Hippocampal formation (tissue), 2 donors: Measurements from ENCODE around the gene IL1RN.

Experiments used
- DNase-seq, 2 donors: peaks; one replicate each; lab custom pipeline; 2025; lab: John Stamatoyannopoulos, UW

IL1RN gene

DNA sequence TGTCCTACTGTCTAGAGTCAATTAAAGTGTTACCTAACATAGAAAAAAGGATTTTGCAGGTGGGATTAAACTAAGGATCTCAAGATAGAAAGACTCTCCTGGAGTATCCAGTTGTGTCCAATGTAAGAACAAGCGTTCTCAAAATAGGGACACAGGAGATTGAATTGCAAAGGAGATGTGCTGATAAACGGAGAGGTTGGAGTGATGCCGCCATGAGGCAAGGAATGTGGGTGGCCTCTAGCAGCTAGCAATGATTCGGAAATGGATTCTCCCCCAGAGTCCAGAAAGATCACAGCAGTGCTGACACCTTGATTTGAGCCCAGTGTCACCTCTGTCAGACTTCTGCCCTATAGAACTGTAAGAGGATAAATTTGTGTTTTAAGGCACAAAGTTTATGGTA, 24.1 kb upstream of the IL1RN start:
- DNase-seq = no peak

DNA sequence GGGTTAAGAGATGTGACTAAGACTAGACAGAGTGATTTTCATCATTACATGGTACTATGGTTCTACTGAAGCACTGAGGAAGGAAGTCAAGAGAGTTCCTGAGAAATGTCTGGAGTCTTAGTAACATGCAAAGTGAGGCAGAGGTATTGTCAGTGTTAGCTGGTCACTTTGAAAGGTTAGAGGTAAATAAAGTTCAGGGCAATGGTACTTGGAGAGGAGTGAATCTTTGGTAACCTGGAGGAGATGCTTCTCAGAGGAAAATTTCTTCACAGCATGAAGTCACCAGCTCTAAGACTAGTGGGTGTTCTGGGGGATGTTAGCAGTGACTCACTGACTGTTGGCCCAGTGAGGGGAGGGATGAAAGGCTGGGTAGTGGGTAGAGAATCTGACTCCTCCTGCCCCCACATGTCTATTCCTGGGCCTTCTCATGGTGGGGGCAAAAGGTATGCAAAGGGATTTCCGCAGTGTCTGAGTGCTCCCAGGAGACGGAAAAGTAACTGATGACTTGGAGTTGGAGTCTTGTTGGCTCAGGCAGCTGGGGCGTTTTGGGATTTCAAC, 23.3 kb upstream of the IL1RN start:
- DNase-seq = no peak

DNA sequence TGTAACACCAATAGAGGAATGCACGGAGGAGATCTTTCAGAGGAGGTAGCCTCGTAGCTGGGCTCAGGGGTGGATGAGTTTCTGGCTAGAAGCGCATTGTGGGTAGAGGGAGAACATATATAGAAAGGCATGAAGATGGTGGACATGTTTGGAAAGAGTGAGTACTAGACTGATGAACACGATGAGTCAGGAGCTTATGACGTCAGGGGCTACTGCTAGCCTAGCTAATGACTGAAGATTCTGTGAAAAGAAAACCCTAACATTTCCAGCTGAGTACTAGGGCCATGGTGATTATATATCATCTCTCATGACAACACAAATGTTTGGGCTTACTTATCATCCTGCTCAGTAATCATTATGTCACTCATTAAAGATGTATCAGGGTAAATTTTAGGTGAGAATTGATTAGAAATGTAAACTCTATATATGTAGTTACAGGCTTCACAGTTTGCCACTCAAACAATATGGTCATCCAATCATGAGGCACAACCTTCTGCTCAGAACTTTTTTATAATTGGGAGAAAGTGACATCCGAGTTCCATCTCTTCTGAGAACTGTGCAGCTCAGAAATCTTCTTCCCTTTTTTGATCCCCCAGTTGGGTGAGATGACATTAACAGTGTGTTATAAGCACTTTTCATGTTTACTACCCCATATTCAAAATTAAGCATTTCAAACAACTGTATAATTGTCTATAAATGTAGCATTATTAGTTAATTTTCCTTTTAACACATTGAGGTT, 22.2 kb upstream of the IL1RN start:
- DNase-seq = no peak

DNA sequence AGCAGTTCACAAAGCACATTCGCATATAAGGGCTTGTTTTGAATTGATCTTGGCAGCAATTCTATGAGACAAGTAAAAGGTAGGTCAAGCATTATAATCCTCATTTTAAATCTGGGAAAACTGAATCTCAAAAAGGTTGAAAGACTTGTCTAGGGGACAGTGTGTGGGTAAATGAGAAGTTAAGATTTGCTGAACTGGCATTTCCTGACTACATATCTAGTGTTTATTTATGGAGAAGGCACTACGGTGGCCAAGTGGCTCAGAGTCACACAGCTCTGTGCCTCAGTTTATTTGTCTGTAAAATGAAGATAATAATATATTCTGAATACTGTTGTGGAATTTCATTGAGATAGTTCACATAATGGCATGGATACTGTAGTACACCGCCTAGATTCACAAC, 16.3 kb upstream of the IL1RN start:
- no peak for DNase-seq

DNA sequence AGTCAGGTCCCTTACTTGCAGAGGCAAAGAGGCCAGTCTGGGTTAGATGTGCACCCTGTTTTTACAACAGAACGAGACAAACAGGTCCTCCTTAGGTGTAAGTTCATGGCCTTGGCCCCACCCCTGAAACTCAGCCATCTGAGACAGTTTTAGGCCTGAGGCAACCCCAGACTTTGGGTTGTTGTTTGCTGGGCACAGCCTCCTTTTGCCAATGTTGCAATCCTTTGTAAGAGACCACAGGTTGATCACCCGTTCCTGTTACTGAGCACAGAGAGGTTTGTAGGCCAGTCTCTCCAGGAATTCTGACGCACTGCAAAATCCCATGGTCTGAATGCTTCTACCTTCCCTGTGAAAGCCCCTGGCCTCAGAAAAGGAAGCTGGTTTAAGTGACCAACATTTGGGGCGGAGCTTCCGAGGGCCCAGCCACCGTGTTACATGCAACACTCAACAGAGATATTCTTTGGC, 15.5 kb upstream of the IL1RN start:
- no peak for DNase-seq

DNA sequence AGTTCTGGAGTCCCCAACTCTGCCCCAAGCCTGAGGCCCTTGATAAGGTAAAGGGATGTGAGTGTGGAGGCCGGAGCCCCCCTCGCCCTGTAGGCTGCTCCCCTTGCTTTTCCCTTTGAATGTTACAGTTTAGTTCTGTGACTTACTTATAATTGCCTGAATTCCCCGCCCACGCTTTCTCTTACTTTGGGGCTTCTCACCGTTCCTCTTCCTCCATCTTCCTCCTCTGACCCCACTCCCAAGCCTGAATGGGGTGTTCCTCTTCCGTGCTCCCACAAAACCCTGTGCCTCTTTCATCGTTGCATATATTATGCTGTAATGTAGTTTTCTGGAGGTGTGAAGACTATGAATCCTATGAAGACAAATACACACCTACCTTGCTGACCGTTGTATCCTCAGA, 15.0 kb upstream of the IL1RN start:
- no peak for DNase-seq

DNA sequence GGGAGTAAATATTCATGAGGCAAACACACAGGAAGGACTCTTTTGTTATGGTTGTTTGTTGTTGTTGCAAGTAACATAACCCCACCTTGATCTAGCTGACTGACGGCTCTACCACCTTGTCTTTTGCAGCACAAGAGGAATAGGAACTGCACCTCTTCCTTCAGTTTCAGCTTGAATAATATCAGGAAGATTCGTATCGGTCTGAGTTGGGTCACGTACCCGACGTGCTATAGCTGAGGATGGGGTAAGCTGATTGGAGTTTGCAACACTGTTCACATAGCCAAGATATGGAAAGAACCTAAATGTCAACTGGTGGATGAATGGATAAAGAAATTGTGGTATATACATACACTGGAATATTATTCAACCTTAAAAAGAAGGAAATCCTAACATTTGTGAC, 14.5 kb upstream of the IL1RN start:
- no peak for DNase-seq

DNA sequence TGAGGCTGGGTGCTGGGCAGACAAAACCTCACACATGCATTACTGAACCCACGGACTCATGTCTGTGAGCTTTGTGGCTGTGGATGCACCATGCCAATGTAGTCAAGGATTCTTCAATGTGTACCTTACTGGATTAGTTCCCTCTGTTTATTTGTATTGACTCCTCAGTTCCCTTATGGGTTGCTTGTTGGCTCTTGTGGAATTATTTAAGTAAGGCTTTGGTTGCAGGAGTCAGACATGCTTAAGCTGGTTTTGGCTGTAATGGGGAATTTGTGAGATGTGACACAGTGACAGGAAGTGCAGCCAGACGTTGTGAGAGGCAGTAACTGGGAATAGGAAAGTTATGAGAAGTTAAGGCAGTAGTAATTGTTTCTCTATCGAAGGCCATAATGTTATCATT, 13.6 kb upstream of the IL1RN start:
- DNase-seq = no peak

DNA sequence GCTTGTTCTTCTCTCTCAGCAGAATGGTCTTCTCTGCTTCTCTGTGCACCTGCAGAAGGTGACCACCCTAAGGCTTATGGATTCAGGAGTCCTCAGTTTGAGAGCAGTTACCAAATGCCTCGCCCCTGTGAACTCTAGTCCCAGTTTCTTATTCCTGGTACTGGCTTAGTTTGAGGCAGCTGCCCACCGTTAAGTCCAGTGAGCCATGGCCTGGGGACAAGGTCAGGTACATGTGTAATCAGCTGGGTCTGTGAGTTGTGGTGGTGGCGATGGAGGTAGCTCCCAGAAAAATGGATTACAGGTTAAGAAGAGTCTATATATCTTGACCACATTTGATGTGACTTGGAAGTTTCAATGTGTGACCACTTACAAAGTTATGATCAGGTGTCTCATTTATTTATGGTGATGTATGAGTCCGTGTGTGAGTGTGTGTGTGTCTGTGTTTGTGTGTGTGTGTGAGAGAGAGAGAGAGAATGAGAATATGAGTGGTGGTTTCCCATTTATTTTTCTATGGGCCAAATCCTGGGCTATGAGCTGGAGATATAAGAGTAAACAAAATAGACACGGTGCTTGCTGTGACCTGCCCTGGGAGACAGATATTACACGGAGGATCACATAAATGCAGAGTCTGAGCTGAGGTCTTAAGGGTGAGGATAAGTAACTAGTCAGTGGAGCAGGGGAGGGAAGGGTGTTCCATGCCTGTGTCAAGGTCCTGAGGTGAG, 13.0 kb upstream of the IL1RN start:
- DNase-seq = no peak

DNA sequence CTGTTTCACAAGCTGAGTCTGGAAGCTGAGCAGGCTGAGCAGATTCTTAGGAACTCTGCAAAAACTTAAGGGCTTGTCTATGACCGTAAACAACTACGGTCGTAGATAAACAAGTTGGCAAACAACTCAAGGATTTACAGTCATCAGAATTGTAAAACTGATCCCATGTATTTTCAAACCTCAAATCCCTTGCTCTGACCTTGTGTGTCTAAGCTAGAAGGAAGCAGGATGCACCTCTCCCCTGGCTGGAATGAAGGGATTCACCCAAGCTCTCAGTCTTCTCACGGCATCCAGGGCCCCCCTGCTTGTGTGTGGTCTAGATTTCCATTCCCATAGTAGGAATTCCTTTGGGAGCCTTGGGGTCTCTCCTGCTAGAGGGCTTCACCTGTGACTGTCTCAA, 12.4 kb upstream of the IL1RN start:
- DNase-seq = no peak

DNA sequence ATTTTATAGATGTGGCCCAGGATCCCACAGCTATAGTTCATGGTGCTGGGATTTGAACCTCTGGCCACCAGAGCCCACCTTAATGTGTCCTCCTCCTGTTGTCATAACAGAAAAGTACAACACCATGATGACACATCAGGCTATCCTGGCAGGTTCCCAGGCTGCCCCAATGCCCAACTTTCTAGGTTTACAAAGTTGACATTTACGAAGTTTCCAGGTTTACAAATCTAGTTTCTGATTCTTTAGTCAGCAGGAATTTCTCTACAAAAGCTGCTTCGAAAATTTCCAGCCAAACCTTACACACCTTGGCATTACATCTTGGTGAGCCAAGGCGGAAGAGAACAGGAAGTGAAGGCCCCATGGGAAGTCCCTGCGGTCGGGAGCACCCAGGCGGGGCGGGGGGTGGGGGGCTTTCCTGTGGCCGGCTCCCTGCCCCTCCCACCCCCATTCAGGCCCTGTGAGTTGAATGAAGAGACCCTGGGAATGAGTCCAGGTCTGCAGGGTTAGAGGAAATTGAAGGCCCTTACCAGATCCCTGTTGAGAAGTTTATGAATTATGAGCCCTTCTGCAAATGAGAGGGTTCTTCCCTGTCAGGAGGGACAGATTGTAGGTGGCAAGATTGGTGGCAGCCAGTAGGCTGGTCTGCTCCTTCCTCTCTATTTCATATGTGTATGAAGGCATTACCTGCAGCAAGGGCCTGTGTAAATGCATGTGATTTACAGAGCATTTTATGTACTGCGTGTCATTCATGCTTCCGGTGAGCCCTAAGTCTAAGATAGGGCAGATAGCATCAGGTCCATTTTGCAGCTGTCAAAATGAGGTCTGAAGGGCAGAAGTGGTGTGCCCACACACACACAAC, 11.1 kb upstream of the IL1RN start:
- DNase-seq = no peak

DNA sequence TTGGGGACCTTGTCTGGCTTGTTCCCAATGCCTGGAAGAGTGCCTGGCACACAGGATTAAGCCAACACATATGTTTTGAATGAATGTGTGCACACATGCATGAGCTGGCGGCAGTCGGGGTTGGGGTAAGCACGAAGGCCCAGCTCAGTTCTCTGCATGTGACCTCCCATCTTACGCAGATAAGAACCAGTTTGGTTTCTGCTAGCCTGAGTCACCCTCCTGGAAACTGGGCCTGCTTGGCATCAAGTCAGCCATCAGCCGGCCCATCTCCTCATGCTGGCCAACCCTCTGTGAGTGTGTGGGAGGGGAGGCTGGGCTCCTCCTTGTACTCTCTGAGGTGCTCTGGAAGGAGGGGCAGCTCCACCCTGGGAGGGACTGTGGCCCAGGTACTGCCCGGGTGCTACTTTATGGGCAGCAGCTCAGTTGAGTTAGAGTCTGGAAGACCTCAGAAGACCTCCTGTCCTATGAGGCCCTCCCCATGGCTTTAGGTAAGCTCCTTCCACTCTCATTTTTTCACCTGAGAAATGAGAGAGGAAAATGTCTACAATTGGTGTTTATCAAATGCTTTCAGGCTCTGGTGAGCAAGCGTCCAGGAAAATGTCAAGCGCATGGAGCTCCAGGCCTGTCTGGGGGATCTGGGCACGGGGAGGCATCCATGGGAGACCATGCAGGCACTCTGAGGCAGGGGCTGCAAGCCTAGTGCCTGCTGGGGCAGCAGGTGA, 9.7 kb upstream of the IL1RN start:
- DNase-seq = no peak

DNA sequence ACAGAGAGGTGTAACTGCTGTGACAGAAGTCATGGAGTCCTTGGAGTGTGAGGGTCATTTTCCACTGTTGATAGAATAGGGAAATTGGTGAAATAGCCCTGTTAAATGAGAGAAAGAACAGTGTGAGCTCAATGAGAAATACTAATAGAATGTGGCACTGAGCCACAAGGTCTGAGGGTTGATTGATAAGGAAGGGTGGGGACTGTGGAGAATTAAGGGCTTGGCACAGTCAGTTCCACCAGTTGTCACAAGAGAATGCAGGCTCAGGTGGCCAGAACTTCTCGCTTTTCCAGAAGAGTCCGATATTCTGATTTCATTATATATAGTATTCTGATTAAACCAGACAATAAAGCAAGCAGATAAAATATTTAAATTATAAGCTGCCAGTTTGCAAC, 9.1 kb upstream of the IL1RN start:
- DNase-seq = no peak

DNA sequence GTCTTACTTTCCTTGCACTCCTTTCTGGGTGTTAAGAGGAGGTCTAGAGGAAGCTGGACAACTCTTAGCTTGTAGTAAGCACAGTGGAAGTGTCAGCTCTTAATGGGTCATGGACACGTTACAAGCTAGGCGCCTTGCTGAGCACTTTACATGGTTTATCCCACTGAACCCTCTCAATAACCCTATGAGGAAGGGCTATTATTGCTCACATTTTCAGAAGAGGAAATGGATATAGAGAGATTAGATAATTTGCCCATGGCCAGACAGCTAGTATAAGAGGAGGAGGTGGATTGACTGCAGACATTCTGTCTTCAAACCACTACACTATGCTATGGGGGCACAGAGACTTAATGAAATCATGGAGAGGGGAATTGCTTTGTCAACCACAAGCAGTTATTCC, 8.3 kb upstream of the IL1RN start:
- no peak for DNase-seq

DNA sequence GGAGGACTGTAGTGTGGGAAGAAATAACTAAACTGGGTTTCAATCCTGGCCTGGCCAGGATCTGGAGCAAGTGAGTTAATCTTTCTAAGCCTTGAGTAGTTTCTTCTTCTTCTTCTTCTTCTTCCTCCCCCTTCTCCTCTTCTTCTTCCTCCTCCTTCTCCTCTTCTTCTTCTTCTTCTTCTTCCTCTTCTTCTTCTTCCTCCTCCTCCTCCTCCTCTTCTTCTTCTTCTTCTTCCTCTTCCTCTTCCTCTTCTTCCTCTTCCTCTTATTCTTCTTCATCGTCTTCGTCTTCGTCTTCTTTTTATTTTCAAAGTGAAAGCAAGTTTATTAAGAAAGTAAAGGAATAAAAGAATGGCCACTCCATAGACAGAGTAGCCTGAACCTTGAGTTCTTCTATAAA, 6.5 kb upstream of the IL1RN start:
- DNase-seq = no peak

DNA sequence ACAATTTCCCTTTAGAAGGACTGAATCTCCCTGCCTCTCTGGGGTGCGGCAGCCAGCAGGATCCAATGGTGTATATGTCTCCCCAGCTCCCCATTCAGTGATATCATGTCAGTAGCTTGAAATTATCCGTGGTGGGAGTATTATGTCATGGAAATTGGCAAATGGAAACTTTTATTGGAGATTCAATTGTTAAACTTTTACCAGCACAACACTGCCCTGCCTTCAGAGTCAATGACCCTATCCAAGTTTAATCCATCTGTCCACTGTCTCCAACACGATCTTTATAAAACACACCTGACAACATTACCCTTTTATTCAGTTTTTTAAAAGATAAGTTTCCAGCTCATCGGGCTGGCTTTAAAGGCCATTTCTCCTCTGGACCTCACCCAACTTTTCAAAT, 5.0 kb upstream of the IL1RN start:
- no peak for DNase-seq

DNA sequence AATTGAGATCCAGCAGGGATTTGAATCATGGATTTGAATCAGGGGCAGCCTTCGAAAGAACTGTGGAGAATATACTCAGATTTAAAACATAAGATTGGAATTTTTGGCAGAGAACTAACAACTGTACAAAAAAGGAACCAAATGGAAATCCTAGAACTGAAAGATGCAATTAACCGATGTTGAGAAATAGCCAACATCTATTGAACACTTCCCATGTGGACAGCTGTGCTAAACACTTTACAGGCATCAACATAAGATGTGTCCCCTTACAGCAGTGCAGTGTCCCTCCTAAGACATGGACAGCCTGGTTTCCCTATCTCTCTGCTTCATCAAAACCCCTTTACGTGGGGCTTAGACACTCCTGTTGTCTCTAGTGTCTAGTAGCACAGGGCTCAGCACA, 3.7 kb upstream of the IL1RN start:
- DNase-seq = no peak

DNA sequence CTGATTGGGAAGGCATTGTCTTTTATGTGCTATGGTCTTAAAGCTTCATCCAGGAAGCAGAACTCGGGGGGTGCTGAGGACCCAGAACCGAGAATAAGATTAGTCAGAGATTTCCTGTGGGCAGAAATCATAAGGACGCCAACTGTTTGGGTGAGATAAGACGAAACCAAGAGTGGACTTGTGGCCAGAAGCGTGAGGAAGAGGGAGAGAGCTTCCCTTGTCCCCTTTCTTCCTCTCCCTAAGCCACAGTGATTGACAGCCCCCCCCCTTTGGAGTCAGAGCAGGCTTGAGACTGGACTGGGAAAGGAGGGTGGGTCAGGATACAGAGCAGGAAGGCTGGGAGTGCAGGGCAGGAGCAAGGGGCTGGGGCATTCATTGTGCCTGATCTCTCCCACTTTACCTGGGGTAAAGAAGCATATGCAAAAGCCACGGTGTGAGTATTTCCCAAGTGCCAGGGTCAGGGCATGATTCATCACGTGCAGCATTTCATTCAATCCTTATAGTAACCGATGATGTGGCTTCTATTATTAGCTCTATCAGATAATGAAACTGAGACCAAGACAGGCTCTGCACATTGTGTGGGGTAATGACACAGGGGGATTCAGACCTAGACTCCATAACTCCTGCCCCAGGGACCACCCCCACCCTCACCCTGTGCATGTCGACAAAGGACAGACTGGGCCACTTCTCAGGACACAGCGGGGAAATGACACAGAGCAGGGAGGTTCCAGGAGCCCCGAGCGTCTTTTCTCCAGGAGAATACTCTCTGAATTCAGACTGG, 3.0 kb upstream of the IL1RN start:
- DNase-seq = no peak

DNA sequence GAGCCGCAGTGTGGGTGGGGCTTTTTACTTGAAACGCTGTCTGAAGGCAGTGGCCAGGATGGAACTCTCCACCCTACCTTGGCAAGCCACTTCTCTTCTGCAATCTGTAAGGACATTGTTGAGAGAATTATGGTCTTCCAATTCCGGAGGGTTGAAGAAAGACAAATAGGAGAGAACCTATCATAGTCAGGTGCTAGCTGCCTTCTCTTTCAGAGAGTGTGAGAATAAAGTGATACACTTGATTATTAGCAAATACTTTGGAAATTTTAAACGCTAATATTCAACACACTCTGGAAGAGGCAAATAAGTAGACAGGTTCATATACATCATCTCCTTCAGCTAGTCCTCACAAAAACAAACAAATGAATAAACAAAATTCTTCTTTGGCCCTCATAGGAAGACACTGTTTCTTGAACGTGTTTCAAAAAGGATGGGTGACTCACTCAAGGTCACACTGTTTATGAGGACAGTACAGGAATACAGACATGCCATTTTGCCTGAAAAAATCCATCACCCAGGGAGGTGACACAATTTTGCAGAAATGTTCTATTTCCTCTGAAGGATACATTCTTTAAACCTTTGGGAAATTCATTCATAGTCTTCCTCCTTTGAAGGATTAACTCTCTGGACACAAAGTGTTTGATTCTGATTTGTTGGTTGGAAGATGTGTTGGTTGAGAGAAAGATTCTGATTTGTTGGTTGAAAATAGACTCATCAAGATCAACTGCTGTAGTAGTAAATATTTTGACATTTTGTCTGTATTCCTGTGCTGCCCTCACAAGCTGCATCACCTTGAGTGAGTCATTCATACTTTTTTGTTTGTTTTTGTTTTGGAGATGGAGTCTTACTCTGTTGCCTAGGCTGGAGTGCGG, 2.2 kb upstream of the IL1RN start:
- DNase-seq = no peak
